GM12874 (cell line): ENCODE measurements around the gene ZBTB39.

Experiments used
- TF ChIP-seq, protein P1 (sequence below): IDR thresholded peaks from 2 replicates; pipeline ENCODE4 v1.5.1; 2011; ENCODE audit warnings: low read depth, mild to moderate bottlenecking, control low read depth, low read length, moderate library complexity; ENCODE audit not compliant: insufficient read depth

ZBTB39 gene

DNA sequence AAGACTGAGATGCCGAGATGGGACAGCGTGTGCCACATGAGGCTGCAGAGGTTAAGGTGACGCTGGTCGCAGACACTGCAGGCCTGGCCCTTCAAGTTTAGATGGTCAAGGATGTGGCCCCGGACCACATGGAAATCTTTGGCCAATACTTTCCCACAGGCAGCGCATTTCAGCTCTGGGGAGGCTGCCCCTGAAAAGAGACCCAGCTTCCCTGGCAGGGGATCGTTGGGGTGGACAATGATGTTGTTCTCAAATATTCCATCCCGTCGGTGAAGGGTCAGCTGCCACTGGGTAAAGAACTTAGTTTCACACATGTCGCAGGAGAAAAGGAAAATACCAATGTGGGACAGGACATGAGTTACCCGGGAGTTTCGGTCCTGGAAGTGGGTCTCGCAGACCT, 3.0 kb downstream of the ZBTB39 start:
- TF ChIP-seq, protein P1, sequence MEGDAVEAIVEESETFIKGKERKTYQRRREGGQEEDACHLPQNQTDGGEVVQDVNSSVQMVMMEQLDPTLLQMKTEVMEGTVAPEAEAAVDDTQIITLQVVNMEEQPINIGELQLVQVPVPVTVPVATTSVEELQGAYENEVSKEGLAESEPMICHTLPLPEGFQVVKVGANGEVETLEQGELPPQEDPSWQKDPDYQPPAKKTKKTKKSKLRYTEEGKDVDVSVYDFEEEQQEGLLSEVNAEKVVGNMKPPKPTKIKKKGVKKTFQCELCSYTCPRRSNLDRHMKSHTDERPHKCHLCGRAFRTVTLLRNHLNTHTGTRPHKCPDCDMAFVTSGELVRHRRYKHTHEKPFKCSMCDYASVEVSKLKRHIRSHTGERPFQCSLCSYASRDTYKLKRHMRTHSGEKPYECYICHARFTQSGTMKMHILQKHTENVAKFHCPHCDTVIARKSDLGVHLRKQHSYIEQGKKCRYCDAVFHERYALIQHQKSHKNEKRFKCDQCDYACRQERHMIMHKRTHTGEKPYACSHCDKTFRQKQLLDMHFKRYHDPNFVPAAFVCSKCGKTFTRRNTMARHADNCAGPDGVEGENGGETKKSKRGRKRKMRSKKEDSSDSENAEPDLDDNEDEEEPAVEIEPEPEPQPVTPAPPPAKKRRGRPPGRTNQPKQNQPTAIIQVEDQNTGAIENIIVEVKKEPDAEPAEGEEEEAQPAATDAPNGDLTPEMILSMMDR, result no peak

DNA sequence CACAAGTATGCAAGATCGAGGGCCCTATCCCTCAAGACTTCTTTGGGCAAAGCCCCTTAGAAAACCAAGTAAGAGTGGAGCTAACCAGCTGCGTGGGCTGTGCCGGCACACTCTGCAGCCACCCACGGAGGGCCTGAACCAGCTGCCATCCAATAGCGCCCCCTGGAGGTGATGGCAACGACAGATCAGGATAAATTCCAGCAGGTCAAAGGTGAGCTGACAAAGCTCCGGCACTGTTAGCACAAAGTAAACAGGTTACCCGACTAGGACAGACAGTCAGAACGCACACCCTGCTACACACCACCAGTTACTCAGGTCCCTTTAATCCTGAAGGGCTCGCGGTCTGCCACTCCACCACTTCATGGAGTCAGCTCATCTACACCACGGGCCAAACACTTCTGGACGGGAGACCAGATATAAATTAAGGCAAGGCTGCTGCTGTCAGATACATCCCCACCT, 4.9 kb downstream of the ZBTB39 start:
- TF ChIP-seq, protein P1, result peak; percentile 84

DNA sequence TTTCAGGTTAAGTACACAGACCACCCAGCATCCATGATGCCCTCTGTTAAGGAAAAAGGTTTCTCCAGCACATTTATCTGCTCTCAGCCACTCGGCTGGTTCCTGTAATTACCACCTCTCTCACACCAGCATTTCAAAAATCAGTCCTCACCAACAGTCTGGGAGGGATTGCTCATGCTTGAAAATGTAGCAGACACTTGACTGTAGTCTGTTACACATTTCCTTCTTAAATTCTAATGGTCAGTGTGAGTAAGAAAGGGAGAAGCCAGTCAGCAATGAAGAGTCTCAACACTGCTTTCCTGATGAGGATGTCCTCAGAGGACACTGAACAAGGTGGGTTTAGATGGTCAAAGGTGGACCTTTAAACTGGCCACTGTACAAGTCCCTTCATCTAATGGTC, 6.0 kb downstream of the ZBTB39 start:
- TF ChIP-seq, protein P1, result no peak

DNA sequence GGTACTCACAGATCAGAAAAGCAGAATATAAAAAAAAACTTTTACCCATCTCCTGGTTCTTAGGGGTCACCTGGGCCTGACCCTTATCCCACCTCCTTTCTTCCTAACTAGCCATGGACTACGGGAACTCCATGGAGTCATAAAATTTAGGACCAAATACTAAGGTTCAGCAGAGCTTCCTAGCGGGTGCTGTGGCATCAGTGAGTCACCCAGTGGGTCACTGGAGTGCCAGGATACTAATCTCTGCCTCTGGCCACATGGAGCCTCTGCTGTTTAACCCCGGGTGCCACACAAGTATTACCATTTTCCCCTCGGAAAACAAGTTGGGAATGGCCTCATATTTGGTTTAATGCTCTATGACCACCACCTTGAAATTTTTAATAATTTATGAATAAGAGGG, 6.9 kb downstream of the ZBTB39 start:
- TF ChIP-seq, protein P1, result no peak

DNA sequence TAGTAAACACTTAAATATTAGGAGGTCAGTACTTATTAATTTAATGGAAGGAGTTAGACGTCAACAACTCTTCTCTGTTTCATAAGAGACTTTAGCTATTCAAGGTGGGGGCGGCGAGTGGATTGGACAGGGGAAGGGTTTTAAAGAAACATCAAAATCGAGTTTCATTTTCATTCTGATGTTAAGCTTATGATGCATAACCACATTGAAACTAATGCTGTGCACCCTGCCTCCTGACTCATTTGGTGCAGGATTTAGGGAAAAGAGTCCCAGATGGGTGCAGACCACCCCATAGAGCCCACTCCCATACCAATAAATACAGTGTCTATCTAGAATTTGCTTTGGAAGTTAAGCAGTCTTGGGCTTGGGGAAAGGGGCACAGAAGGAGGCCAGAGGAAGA, 7.4 kb downstream of the ZBTB39 start:
- TF ChIP-seq, protein P1, result no peak

DNA sequence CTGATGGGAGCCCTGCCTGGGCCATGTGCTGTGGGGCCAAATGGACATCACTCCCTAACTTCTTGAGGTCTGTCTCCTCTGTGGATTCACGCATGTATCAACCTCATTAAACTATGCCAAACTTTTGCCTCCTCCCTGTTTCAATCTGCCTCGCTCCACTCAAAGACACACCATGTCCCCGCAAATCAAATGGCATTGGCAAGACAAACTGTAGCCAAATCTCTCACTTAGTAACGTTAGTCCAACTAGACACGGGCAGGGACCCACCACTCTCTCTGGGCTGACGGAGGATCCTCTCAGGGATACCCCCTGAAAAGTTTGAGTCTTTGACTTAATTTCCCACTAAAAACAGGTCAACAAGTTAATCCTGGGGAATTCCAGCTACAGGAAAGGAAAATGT, 8.0 kb downstream of the ZBTB39 start:
- TF ChIP-seq, protein P1, result no peak

DNA sequence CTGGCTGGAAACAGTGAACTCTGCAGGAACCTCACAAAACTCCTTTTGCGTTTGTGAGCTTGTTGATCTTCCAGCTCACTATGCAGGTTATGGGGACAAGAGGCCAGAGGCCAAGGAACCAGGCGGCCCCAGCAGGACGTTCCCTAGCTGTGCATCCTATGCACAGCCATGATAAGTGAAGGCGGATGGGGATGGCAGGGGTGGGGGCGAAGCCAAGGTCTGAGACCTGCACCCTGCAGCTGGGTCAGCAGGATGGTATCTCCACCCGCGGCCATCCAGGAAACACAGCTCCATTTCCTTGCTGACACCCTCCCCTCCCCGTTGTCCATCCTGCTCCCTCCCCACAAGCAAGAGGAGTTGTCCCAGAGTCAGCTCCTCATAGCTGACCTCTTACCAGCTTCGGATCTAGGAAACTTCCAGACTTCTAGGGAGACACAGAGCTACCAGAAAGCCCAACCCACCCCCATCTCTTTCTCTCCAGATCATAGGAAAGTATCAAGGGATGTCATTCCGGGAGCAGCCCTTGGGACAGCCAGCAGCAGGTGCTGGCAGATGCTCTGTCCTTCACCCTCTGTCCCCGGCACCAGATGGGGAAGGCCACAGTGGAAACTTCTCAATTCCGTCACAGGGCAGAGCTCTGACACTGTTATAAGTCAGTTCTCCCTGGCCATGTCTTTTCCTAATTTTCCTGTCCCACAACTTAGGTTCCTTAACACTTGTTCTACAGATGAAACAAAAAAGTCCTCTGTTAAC, 9.4 kb downstream of the ZBTB39 start:
- TF ChIP-seq, protein P1, result no peak
